Bronchial epithelial cell (primary cell): Measurements from ENCODE around the gene CD59. TPM values are rescaled to one million over a fixed set of nuclear protein-coding genes. Genes with fewer than 3 reads are reported as not detected.

ENCODE experiments used
- DNase-seq: peaks from one replicate; pipeline ENCODE4 v3.0.0-alpha.2; 2010; ENCODE audit warnings: low read depth
- FAIRE-seq: peaks from 2 replicates; lab custom pipeline; 2011; peaks lifted over from hg19 to GRCh38; lab: Jason Lieb, UNC
- H3K27me3 ChIP-seq: 2 replicates; pipeline ENCODE4 v1.5.1; 2011; ENCODE audit warnings: low read length; ENCODE audit not compliant: control insufficient read depth, insufficient read depth
- H3K36me3 ChIP-seq: 2 replicates; pipeline ENCODE4 v1.5.1; 2011; ENCODE audit warnings: low read length; ENCODE audit not compliant: control insufficient read depth, insufficient read depth
- H3K4me3 ChIP-seq: 2 replicates; pipeline ENCODE4 v1.5.1; 2011; ENCODE audit warnings: mild to moderate bottlenecking, low read depth, low read length, control low read depth
- CTCF ChIP-seq: IDR thresholded peaks from 2 replicates; pipeline ENCODE4 v1.5.1; 2011; ENCODE audit warnings: mild to moderate bottlenecking, moderate library complexity, low read length, control low read depth, inconsistent platforms; ENCODE audit not compliant: insufficient read depth, severe bottlenecking
- total RNA-seq: library from RNA; depleted of rRNA; stranded (reverse); fragments of >200 nt; gene quantifications from 2 replicates; pipeline ENCODE4 v1.2.1, GENCODE V29; 2014

CD59 gene
- total RNA-seq, 1 donor from 2014 or later, result 193 TPM

- no peak for DNase-seq
- Histone ChIP-seq H3K27me3 (no peaks in the 10 kb centered on the region), H3K4me3 (no peak overlapping the region), H3K36me3 (peaks cover 4% of the 10 kb centered on the region)
- FAIRE-seq, result no peak
- no peak for TF ChIP-seq CTCF
These were observed 36.6 kb upstream of the CD59 start for GRCh38 chr11:33772870-33773269.

DNA sequence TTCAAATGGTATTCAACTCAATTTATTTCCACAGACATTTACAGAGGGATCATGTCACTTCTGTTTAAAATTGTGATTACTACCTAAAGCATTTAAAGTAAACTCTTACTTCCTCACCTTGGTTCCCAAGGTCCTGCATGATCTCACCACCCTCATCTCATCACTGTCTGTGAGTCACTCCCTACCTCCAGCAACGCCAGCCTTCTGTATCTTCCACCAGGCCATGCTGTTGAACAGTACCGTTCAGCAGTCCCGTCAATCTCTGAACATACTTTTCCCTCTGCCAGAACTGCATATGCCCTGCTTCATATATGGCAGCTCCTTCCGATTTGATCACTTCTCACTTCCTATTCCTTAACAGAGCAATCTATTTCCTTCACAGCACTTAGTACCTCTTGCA lies 36.1 kb upstream of the CD59 start:
- no peak for TF ChIP-seq CTCF
- Histone ChIP-seq H3K27me3 (no peaks in the 10 kb centered on the region), H3K36me3 (peaks cover 4% of the 10 kb centered on the region), H3K4me3 (no peak overlapping the region)
- DNase-seq (peak; percentile 92), FAIRE-seq (no peak)

DNA sequence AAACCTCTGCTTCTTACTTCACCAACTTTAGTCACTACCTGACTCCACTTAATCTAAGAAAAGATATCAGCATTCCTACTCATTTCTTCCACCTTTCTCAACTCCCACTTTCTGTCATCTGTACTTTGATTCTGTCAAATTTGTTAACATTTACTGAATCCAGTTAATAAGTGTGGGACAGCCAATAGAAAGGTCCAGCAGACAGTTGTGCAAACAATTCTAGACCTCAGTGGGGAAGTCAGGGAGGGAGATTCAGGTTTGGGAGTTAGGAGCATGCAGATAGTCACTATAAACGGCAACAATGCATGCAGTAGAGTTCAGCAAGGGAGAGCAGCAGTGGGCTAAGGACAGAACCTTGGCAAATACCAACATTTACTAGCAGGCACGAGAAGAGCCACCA lies 34.0 kb upstream of the CD59 start:
- Histone ChIP-seq H3K4me3 (no peak overlapping the region), H3K36me3 (peaks cover 6% of the 10 kb centered on the region), H3K27me3 (no peaks in the 10 kb centered on the region)
- no peak for FAIRE-seq
- no peak for DNase-seq
- TF ChIP-seq CTCF, result no peak

DNA sequence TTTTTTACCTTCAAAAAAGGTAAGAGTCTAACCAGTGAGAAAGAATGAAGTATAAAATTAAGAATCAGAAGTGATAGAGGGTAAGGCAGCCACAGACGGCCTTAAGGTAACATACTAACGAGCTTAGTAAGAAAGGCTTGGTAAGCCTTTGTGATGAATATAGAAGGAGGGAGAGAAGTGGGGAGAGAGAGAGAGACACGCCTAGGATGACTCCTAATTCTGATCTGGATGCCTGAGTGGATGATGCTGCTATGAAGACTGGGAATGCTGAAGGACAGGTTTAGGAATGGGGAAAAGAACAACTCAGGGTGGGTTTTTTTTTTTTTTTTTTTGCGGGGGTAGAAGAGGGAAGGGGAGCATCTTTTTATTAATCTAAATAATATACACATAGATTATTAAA lies 33.3 kb upstream of the CD59 start:
- peak; percentile 91 for DNase-seq
- Histone ChIP-seq H3K36me3 (peaks cover 6% of the 10 kb centered on the region), H3K4me3 (no peak overlapping the region), H3K27me3 (no peaks in the 10 kb centered on the region)
- TF ChIP-seq CTCF, result no peak
- no peak for FAIRE-seq

DNA sequence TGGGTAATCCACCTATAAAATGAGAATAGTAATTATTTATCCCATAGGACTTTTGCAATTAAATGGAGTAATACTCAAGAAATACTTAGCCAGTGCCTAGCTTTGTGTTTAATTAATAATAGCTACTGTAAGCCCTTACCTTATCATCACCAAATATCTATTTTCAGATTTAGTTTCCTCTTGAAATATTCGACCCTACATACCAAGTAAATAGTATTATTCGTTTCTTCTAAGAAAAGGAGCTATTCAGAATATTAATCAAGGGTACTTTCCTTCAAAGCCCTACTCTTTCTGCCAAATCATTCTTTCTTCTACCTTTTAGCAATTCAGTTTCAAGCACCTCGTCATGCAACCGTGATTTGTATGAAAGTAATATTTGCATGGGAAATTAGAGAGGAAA lies 31.4 kb upstream of the CD59 start:
- H3K27me3 ChIP-seq, result no peaks in the 10 kb centered on the region
- FAIRE-seq, result no peak
- H3K4me3 ChIP-seq, result no peak overlapping the region
- H3K36me3 ChIP-seq, result peaks cover 6% of the 10 kb centered on the region
- DNase-seq, result no peak
- TF ChIP-seq CTCF, result no peak

DNA sequence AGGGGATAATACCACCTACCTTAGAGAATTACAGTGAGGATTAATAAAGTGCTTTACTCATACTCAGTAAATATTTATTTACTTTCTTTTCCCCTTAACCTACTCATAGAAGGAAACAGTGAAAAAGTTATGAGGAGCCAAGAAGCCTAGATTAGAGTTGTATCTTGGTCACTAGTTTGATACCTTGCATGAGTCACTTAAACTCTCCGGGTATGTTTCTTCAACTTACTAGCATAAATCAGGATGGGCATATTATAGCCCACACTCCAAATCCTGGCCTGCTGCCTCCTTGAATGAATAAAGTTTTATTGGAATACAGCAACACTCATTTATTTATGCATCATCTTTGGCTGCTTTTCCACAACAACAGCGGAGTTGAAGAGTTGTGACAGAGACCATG lies 29.9 kb upstream of the CD59 start:
- no peak for FAIRE-seq
- no peak for TF ChIP-seq CTCF

More for the DNA sequence above, 29.9 kb upstream of the CD59 start:
- Histone ChIP-seq H3K36me3 (peaks cover 6% of the 10 kb centered on the region), H3K27me3 (no peaks in the 10 kb centered on the region), H3K4me3 (no peak overlapping the region)
- no peak for DNase-seq
